Left colon (tissue), 2 donors: ENCODE data around the gene ARSD. TPM values are rescaled to one million over a fixed set of nuclear protein-coding genes. Genes with fewer than 3 reads are reported as not detected.

Source experiments
- ATAC-seq: fragments of 200-7000 bp; cut with Tn5 transposase; one replicate; pipeline ENCODE4 v1.9.1; 2020; ENCODE audit warnings: mild to moderate bottlenecking, moderate library complexity
- DNase-seq, 2 donors: peaks; one replicate each; pipeline ENCODE4 v3.0.0-alpha.2; 2020
- intact Hi-C, 2 donors: fragments of 100-400 bp; cut with DNase I in 1 of 2; cut with micrococcal nuclease in 1 of 2; formaldehyde crosslinking; loops; one replicate each; pipeline versions ENCODE4 v1.11.2 to v1.14.0; 2022; cut with DNase I, micrococcal nuclease
- total RNA-seq, 2 donors: library from RNA; stranded (reverse); fragmentation: NEBNext Ultra II Directional; extraction: Animal tissue kit (Norgen Biotek cat#: 25700); gene quantifications; one replicate each; pipeline ENCODE4 v1.2.1, GENCODE V29; 2021
- donor health status: DM: no; HTN: no; CAD: no.
- donor health status: DM: yes; HTN: yes; CAD: no.

Gene ARSD
- total RNA-seq, 2 donors from 2014 or later = 93.1 to 104 TPM

DNA sequence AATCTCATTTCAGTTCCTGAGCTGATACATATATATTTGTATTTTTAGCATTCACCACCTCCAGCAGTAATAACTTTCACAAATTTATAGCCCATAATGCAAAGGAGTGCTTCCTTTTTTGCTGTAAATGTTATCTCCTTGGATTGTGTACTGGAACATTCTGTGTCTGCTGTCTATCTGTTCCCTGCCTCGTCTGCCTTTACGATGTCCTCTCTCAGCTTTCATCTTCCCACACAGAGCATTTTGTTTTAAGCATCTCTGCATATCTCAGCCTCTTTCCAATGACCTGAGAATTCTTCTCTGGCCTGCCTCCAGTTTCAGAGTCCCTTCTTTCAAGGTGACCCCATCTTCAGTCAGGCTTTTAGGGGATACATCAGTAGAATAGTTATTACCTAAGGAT, 57.3 kb downstream of the ARSD start:
- intact Hi-C loops = no loop called here
- ATAC-seq (no peak), DNase-seq (no peak)

DNA sequence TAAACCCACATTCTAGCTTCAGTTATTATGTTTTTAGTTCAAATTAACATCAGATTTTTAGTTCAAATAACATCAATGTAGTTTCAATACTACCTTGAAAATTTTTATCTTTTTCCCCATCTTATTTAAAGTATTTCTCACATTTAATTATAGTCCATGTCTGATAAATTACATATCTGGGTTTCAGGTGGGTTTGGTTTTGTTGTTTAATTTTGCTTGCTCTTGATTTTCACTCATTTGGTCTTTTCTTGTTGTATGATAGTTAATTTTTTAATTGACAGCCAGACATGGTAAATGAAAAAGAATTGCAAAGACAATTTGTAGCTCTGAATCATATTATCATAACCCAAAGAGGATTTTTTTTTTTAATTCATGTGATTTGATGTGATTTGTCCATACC, 58.5 kb downstream of the ARSD start:
- DNase-seq = no peak
- intact Hi-C loops = no loop called here

DNA sequence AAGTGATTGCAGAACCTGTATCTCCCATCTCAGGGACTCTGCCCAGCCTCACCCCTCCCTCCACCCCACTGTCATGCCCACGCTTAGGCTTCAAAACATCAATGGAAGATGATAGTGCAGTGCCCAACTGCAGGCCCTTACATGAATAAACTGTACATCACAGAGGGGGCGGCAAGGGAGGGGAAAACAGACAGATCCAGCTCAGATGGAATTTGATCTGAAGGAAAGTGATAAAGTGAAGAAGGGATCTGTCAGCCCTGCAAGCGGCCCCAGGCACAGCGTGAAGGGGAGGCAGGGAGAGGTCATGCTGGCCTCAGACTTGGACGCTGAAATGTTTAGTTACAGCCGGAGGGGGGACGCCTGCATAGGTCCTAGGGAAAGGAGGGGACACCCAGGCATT, 61.9 kb downstream of the ARSD start:
- no peak for ATAC-seq
- no peak for DNase-seq
- intact Hi-C loops = no loop called here

More for the DNA sequence above, 58.5 kb downstream of the ARSD start:
- ATAC-seq = no peak

DNA sequence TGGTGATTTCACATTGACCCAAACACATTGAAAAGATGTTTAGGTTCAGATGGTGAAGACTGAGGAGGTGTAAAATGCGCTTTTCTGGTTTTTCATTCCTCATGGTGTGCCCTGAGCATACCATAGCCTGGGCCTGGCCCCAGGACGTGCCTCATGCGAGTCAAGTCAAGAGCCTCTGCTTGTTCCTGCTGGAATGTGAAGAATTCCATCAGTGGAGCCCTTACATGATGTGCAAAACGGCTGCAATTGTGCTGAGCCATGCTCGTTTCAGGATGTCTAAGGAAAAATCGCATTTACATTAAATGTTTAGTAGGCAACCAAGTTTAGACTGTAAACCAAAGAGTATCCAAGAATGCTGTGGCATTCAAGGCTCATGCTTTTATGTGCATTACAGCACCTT, 65.5 kb downstream of the ARSD start:
- DNase-seq = no peak
- ATAC-seq = no peak
- intact Hi-C loops = no loop called here

DNA sequence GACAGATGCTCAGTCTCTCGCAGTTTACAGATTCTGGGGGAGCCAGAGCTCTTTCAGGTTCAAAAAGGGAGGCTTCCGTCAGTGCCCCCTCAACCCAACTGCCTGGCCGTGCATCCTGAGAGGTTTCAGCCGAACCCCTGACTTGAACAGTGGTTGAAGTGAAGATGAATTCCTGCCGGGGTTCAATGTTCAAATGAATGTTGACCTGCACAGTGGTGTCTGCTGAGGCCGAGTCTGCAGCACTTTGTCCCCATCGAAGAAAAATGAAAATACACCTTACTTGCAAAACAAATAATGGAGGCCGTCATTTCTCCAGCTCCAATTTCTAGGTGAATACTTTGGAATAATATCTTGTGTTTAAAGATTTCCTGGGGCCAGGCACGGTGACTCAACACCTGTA, 66.7 kb downstream of the ARSD start:
- DNase-seq = no peak
- intact Hi-C loops = no loop called here
- ATAC-seq = no peak

DNA sequence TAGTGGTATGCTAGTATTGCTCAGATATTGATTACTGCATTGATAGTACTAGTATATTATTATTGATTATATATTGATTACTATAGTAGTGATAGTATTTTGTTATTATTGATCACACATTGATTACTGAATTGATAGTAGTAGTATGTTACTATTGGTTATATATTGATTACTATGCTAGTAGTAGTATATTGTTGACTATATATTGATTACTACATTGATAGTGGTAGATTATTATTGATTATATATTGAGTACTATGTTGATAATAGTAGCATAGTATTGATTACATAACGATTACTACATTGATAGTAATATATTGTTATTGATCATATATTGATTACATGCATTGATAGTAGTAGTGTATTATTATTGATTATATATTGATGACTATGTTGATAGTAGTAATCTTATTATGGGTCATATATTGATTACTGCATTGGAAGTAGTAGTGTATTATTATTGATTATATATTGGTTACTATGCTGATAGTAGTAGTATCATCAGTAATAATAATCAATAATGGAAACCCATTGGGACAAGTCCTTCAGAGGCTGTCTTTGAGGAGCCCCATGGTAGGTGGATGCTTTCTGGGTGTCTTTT, 69.8 kb downstream of the ARSD start:
- DNase-seq (no peak), ATAC-seq (no peak)
- intact Hi-C loops = no loop called here

DNA sequence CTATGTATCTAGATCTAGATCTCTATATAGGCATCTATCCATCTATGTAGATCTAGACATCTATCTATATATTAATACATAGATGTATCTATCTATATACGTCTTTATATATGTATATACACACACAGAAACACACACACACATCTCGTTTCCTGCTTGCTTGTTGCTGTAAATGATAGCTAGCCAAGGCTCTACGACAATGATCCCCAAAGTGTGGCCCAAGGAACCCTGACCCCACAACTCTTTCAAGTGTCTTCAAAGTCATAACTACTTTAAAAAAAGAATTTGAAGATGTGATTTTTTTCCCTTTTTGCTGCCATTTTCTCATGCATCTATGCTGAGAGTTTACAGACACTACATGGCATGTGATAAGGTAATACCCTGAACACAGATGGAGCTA, 71.6 kb downstream of the ARSD start:
- no peak for ATAC-seq
- intact Hi-C loops = no loop called here
- DNase-seq = no peak

DNA sequence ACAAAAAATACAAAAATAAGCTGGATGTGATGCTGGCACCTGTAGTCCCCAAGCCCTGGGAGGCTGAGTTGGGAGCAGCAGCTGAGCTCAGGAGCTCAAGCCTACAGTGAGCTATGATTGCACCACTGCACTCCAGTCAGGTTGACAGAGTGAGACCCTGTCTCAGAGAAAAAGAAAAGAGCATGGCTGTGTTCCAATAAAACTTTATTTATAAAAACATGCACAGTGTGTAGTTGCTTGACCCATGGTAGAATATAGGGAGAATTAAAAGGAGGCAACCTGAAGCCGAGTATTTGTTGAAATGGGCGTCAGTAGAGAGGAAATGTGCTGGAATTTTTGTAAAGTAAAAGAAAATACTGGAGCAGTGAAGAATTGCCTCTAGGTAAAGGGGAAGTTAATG, 73.4 kb downstream of the ARSD start:
- ATAC-seq = no peak
- intact Hi-C loops = no loop called here
- DNase-seq = no peak

DNA sequence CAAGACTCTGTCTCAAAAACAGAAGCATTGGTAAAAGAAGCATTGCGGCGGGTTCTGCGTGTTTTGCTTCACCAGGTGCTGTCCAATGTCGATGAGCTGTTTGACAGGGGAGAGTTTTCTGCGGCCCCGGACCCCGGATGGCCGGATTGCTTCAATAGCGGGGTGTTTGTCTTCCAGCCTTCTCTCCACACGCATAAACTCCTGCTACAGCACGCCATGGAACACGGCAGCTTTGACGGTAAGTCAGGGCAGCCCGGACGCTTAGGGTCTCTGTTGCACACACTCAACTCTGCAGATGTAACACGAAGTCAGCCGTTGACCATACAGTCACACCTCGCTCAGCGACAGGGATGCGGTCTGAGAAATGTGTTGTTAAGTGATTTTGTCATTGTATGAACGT, 74.2 kb downstream of the ARSD start:
- ATAC-seq (no peak), DNase-seq (no peak)
- intact Hi-C loops = no loop called here

Other genes starting within 250 kb of the ARSD start
- 100 to 1,000 TPM; 164 to 191 TPM for gene CD99, start 238.0 kb downstream of the ARSD start, total RNA-seq
- under 1 TPM in 1 of 2 donors, not detected in 1; 0.11 TPM for gene XG, start 177.3 kb downstream of the ARSD start, total RNA-seq
- 10 to 100 TPM; 11.3 to 23.4 TPM for gene GYG2, start 100.4 kb downstream of the ARSD start, total RNA-seq
- gene ARSH, start 77.2 kb upstream of the ARSD start, total RNA-seq = not detected
- gene ARSF, start 112.1 kb upstream of the ARSD start, total RNA-seq = not detected